IMR-90 (cell line): ENCODE data around the gene RNF17. TPM values are rescaled to one million over a fixed set of nuclear protein-coding genes. Genes with fewer than 3 reads are reported as not detected.

Experiments
- ATAC-seq: fragments of 200-7000 bp; cut with Tn5 transposase; 2 replicates; pipeline ENCODE4 v1.9.1; 2020; ENCODE audit warnings: low read depth, mild to moderate bottlenecking, moderate library complexity
- BruUV-seq: library from RNA; stranded (reverse); fragments of 400-500 nt; replicated peaks from 2 replicates; lab custom pipeline; 2021; lab: Mats Ljungman, UMichigan
- CTCF ChIA-PET: fragments of 300-600 bp; formaldehyde crosslinking; extraction: SDS; loops from one replicate; lab custom pipeline; 2021; ENCODE audit warnings: antibody characterized with exemption; lab: Yijun Ruan, JAX
- POLR2A ChIA-PET: fragments of 300-600 bp; sonication (Branson Sonifier 250); formaldehyde crosslinking; loops from one replicate; lab custom pipeline; 2022; ENCODE audit warnings: antibody characterized with exemption; ENCODE audit not compliant: unreplicated experiment; lab: Charles Lee
- DNase-seq: peaks from one replicate; pipeline ENCODE4 v3.0.0; 2013
- H2AFZ ChIP-seq: replicated peaks from 2 replicates; pipeline ENCODE3; 2013; ENCODE audit warnings: low read length, mild to moderate bottlenecking; ENCODE audit not compliant: poor library complexity
- H2AK5ac ChIP-seq: 2 replicates; pipeline ENCODE4 v1.6.1; 2013; ENCODE audit warnings: low read depth, low read length, inconsistent platforms
- H2AK9ac ChIP-seq: replicated peaks from 2 replicates; pipeline ENCODE3; 2013; ENCODE audit warnings: mild to moderate bottlenecking, low read depth, low read length, moderate library complexity; ENCODE audit not compliant: poor library complexity
- H2BK120ac ChIP-seq: 2 replicates; pipeline ENCODE4 v1.6.1; 2013; ENCODE audit warnings: low read depth, low read length, inconsistent platforms
- H2BK15ac ChIP-seq: 3 replicates; pipeline ENCODE4 v1.6.1; 2013; ENCODE audit warnings: low read depth, low read length, inconsistent platforms
- H2BK20ac ChIP-seq: 2 replicates; pipeline ENCODE4 v1.6.1; 2013; ENCODE audit warnings: low read depth, mild to moderate bottlenecking, inconsistent platforms, low read length, moderate library complexity
- H2BK5ac ChIP-seq: 2 replicates; pipeline ENCODE4 v1.6.1; 2013; ENCODE audit warnings: mild to moderate bottlenecking, low read depth, low read length, inconsistent platforms; ENCODE audit not compliant: poor library complexity, severe bottlenecking
- H3K14ac ChIP-seq: replicated peaks from 2 replicates; pipeline ENCODE4 v1.6.1; 2013; ENCODE audit warnings: low read depth, low read length, inconsistent platforms
- H3K18ac ChIP-seq: 2 replicates; pipeline ENCODE4 v1.6.1; 2013; ENCODE audit warnings: low read depth, low read length, control low read depth
- H3K23ac ChIP-seq: 2 replicates; pipeline ENCODE4 v1.6.1; 2013; ENCODE audit warnings: low read depth, low read length, inconsistent platforms
- H3K27ac ChIP-seq: 2 replicates; pipeline ENCODE4 v1.5.1; 2013; ENCODE audit warnings: mild to moderate bottlenecking, control low read depth, low read length; ENCODE audit not compliant: insufficient read depth
- H3K27me3 ChIP-seq: 2 replicates; pipeline ENCODE4 v1.6.1; 2013; ENCODE audit warnings: low read length; ENCODE audit not compliant: control insufficient read depth, insufficient read depth
- H3K36me3 ChIP-seq: 2 replicates; pipeline ENCODE4 v1.6.1; 2013; ENCODE audit warnings: low read length, mixed read lengths; ENCODE audit not compliant: control insufficient read depth, insufficient read depth
- H3K4ac ChIP-seq: 2 replicates; pipeline ENCODE4 v1.6.1; 2013; ENCODE audit warnings: low read depth, low read length, inconsistent platforms
- H3K4me1 ChIP-seq: 2 replicates; pipeline ENCODE4 v1.6.1; 2013; ENCODE audit warnings: low read length, mixed read lengths; ENCODE audit not compliant: control insufficient read depth, insufficient read depth
- H3K4me2 ChIP-seq: 2 replicates; pipeline ENCODE4 v1.6.1; 2013; ENCODE audit warnings: low read depth, mild to moderate bottlenecking, control low read depth, low read length, moderate library complexity
- H3K4me3 ChIP-seq: 2 replicates; pipeline ENCODE4 v1.5.1; 2013; ENCODE audit warnings: low read depth, mild to moderate bottlenecking, control low read depth, low read length, moderate library complexity; ENCODE audit not compliant: insufficient read depth
- H3K56ac ChIP-seq: 2 replicates; pipeline ENCODE4 v1.6.1; 2013; ENCODE audit warnings: low read length, inconsistent platforms; ENCODE audit not compliant: insufficient read depth; ENCODE audit errors: extremely low read depth
- H3K79me1 ChIP-seq, 2 experiments: 2 replicates each; pipeline ENCODE4 v1.6.1; 2013; ENCODE audit warnings: low read length in 2 of 2, inconsistent platforms in 1 of 2, low read depth in 1 of 2
- H3K9ac ChIP-seq: 2 replicates; pipeline ENCODE4 v1.6.1; 2013; ENCODE audit warnings: low read depth, low read length, control low read depth
- H3K9me1 ChIP-seq: 2 replicates; pipeline ENCODE4 v1.6.1; 2013; ENCODE audit warnings: low read length, inconsistent platforms; ENCODE audit not compliant: insufficient read depth
- H3K9me3 ChIP-seq: 2 replicates; pipeline ENCODE4 v1.6.1; 2013; ENCODE audit warnings: low read length; ENCODE audit not compliant: control insufficient read depth, insufficient read depth
- H4K20me1 ChIP-seq: 2 replicates; pipeline ENCODE4 v1.6.1; 2013; ENCODE audit warnings: low read length, inconsistent platforms; ENCODE audit not compliant: insufficient read depth
- H4K5ac ChIP-seq: 2 replicates; pipeline ENCODE4 v1.6.1; 2013; ENCODE audit warnings: mild to moderate bottlenecking, low read depth, low read length, control low read depth
- H4K8ac ChIP-seq, 2 experiments: 2 replicates each; pipeline ENCODE4 v1.6.1; 2013; ENCODE audit warnings: low read depth in 2 of 2, low read length in 2 of 2, control low read depth in 1 of 2, inconsistent platforms in 1 of 2
- H4K91ac ChIP-seq: 2 replicates; pipeline ENCODE4 v1.6.1; 2013; ENCODE audit warnings: low read depth, low read length, inconsistent platforms; ENCODE audit not compliant: insufficient read depth
- BHLHE40 ChIP-seq: fragments of 150-350 bp; IDR thresholded peaks from 2 replicates; pipeline ENCODE4 v1.6.1; 2016; ENCODE audit warnings: mild to moderate bottlenecking, low read depth, low read length
- CEBPB ChIP-seq: IDR thresholded peaks from 2 replicates; pipeline ENCODE4 v1.6.1; 2012; ENCODE audit warnings: low read depth, low read length, improper control_type of control experiment
- CHD1 ChIP-seq: IDR thresholded peaks from 2 replicates; pipeline ENCODE4 v1.6.1; 2012; ENCODE audit warnings: low read depth, low read length, improper control_type of control experiment
- CTCF ChIP-seq: conservative IDR thresholded peaks from 2 replicates; pipeline ENCODE4 v1.5.1; 2012; ENCODE audit warnings: mild to moderate bottlenecking, low read depth, low read length, improper control_type of control experiment
- FOS ChIP-seq: fragments of 150-350 bp; IDR thresholded peaks from 2 replicates; pipeline ENCODE4 v1.6.1; 2016; ENCODE audit warnings: low read depth, low read length
- MAFK ChIP-seq: IDR thresholded peaks from 2 replicates; pipeline ENCODE4 v1.6.1; 2012; ENCODE audit warnings: low read depth, low read length, improper control_type of control experiment
- MAZ ChIP-seq: IDR thresholded peaks from 2 replicates; pipeline ENCODE4 v1.6.1; 2012; ENCODE audit warnings: low read depth, mild to moderate bottlenecking, low read length, improper control_type of control experiment, moderate library complexity, borderline replicate concordance
- MXI1 ChIP-seq: IDR thresholded peaks from 2 replicates; pipeline ENCODE4 v1.6.1; 2012; ENCODE audit warnings: low read depth, mild to moderate bottlenecking, low read length, moderate library complexity, borderline replicate concordance
- NFE2L2 ChIP-seq: fragments of 150-350 bp; IDR thresholded peaks from 2 replicates; pipeline ENCODE4 v1.6.1; 2016; ENCODE audit warnings: low read depth, mild to moderate bottlenecking, low read length
- POLR2A ChIP-seq: IDR thresholded peaks from 2 replicates; pipeline ENCODE4 v1.6.1; 2012; ENCODE audit warnings: mild to moderate bottlenecking, low read depth, low read length
- RAD21 ChIP-seq: IDR thresholded peaks from 2 replicates; pipeline ENCODE4 v1.6.1; 2012; ENCODE audit warnings: low read length, improper control_type of control experiment
- RCOR1 ChIP-seq: IDR thresholded peaks from 2 replicates; pipeline ENCODE4 v1.6.1; 2012; ENCODE audit warnings: mild to moderate bottlenecking, low read length, improper control_type of control experiment; ENCODE audit not compliant: insufficient replicate concordance
- RFX5 ChIP-seq: IDR thresholded peaks from 2 replicates; pipeline ENCODE4 v1.8.0; 2012; ENCODE audit warnings: low read depth, mild to moderate bottlenecking, low read length, moderate library complexity
- SMC3 ChIP-seq: fragments of 150-350 bp; IDR thresholded peaks from 2 replicates; pipeline ENCODE4 v1.6.1; 2016; ENCODE audit warnings: low read depth, mild to moderate bottlenecking, antibody characterized with exemption, low read length, moderate library complexity
- USF2 ChIP-seq: fragments of 150-350 bp; IDR thresholded peaks from 2 replicates; pipeline ENCODE4 v1.6.1; 2017; ENCODE audit warnings: mild to moderate bottlenecking, antibody characterized with exemption, low read length, low read depth
- WGBS, 2 experiments: methylation state at CpG; one replicate each; pipeline versions ENCODE4 v1.1.5 to v1.1.7; 2013; ENCODE audit warnings: missing lambda C conversion rate in 2 of 2; ENCODE audit not compliant: insufficient read length in 1 of 2; ENCODE audit errors: extremely low coverage in 2 of 2; 5-methylcytosine and 5-hydroxymethylcytosine counted together
- dilution Hi-C: fragments of 300-500 bp; cut with HindIII; formaldehyde crosslinking; loops from one replicate; pipeline ENCODE4 v1.14.3; 2018; ENCODE audit warnings: low sequenced_read_pairs; ENCODE audit not compliant: unreplicated experiment
- in situ Hi-C: fragments of 300-500 bp; cut with MboI; formaldehyde crosslinking; loops from 3 replicates; pipeline ENCODE4 v1.14.3; 2019; ENCODE audit warnings: low sequenced_read_pairs, inconsistent platforms, mixed read lengths
- intact Hi-C: fragments of 100-400 bp; cut with micrococcal nuclease; formaldehyde crosslinking; loops from 2 replicates; pipeline ENCODE4 v1.10.0; 2022
- polyA plus RNA-seq, 3 experiments: library from polyadenylated mRNA; depleted of rRNA; stranded (reverse); fragments of >200 nt; gene quantifications; 2 replicates each; pipeline ENCODE4 v1.2.3, GENCODE V29; 2012; ENCODE audit warnings: low replicate concordance in 1 of 3
- total RNA-seq: library from RNA; depleted of rRNA; stranded (reverse); fragments of >200 nt; gene quantifications from 2 replicates; pipeline ENCODE4 v1.2.3, GENCODE V29; 2012
- TF ChIP-seq, protein P1 (sequence below): fragments of 150-350 bp; IDR thresholded peaks from 2 replicates; pipeline ENCODE4 v1.6.1; 2016; ENCODE audit warnings: low read depth, mild to moderate bottlenecking, low read length, moderate library complexity, borderline replicate concordance

The RNF17 gene
- total and polyA plus RNA-seq, 2 of the 4 experiments (the other 2 are of a cell fraction) = 0.03 to 0.18 TPM

GRCh38 chr13:24868874-24869273, 104.9 kb downstream of the RNF17 start:
- Histone ChIP-seq H3K18ac (no peak overlapping the region), H2BK120ac (no peak overlapping the region), H3K27me3 (peaks cover 1% of the 10 kb centered on the region), H3K4me2 (no peak overlapping the region), H4K5ac (no peak overlapping the region), H3K79me1 (no peaks in the 10 kb centered on the region), H3K23ac (no peak overlapping the region), H3K9me3 (no peaks in the 10 kb centered on the region), H3K14ac (no peak overlapping the region), H3K9ac (no peak overlapping the region), H3K4me1 (no peaks in the 10 kb centered on the region), H3K4ac (no peak overlapping the region), H2BK5ac (no peak overlapping the region), H2AK9ac (no peak overlapping the region), H3K36me3 (no peaks in the 10 kb centered on the region), H2AFZ (no peak overlapping the region), H4K8ac (no peak overlapping the region), H2BK15ac (no peak overlapping the region), H2BK20ac (no peak overlapping the region), H3K56ac (no peak overlapping the region), H3K4me3 (no peak overlapping the region), H3K27ac (no peak overlapping the region), H3K9me1 (no peaks in the 10 kb centered on the region), H4K20me1 (no peaks in the 10 kb centered on the region), H2AK5ac (no peak overlapping the region), H4K91ac (no peak overlapping the region)
- in situ Hi-C loops = no loop called here
- POLR2A ChIA-PET = no interaction called here
- no CpG with 5 or more reads among the region's 4 CpGs for WGBS, 2 experiments
- DNase-seq = no peak
- no peak for TF ChIP-seq MAFK
- TF ChIP-seq BHLHE40 = no peak
- TF ChIP-seq CTCF = no peak
- no peak for TF ChIP-seq MXI1
- TF ChIP-seq FOS = no peak
- TF ChIP-seq RAD21 = no peak
- no peak for TF ChIP-seq MAZ
- TF ChIP-seq RCOR1 = no peak
- no peak for TF ChIP-seq CEBPB
- no peak for TF ChIP-seq SMC3
- TF ChIP-seq NFE2L2 = no peak
- TF ChIP-seq USF2 = no peak
- TF ChIP-seq CHD1 = no peak
- no peak for TF ChIP-seq RFX5
- TF ChIP-seq, protein P1, sequence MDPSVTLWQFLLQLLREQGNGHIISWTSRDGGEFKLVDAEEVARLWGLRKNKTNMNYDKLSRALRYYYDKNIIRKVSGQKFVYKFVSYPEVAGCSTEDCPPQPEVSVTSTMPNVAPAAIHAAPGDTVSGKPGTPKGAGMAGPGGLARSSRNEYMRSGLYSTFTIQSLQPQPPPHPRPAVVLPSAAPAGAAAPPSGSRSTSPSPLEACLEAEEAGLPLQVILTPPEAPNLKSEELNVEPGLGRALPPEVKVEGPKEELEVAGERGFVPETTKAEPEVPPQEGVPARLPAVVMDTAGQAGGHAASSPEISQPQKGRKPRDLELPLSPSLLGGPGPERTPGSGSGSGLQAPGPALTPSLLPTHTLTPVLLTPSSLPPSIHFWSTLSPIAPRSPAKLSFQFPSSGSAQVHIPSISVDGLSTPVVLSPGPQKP = no peak
- TF ChIP-seq POLR2A = no peak
- intact Hi-C loops = no loop called here
- ATAC-seq = no peak
- dilution Hi-C loops = no loop called here
- CTCF ChIA-PET = no interaction called here
- no TSS peak for BruUV-seq
